ENCODE results near the gene MMP24OS. TPM values are rescaled to one million over a fixed set of nuclear protein-coding genes. Genes with fewer than 3 reads are reported as not detected.
"Not testable (repeated sequence)": the region's sequence is repeated elsewhere in the genome, so short reads cannot be mapped to it uniquely, and the experiment has no call there.

The MMP24OS gene
- total RNA-seq, 1 donor from 2014 or later = 2.9 TPM

DNA sequence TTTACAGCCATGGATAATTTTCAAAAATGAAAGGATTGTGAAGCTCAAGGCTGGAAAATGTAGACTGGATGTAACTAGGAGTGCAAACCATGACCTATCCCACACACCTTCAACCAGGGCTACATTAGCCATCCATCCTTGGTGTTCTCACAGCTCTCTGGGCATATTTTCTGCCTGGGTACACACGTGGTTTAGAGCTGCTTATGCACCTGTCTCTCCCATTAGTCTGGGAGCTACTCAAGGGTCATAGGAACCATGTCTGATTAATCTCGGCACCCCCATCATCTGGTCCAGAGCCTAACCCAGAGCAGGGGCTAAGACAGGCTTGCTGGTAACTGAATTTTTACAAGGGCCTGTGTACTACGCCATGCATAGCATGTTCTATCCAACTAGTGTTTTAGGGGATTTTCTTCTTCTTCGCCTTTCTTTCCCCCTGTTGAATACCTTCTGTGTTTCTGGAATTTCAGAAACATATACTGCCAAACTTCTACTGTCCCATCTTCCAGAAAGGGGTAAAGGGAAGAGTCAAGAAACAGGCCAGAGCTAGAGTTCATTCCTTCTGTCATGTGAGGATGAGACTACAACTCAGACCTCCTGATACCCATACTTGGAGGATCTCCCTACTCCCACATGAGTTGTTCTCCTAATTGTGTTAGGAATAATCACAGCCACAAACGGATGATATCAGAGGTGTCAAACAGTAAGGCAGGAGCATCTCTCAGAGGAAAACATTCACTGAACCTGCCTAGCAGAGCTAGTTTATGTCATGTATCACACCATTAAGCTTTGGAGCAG, 39.7 kb upstream of the MMP24OS start:
- DNase-seq (ENCODE audit: low spot score) = no peak
- H3K4me1 Mint-ChIP-seq = no peaks in the 10 kb centered on the region
- H3K9me3 Mint-ChIP-seq = no peaks in the 10 kb centered on the region
- H3K4me3 Mint-ChIP-seq = no peak overlapping the region
- no peak overlapping the region for H3K27ac Mint-ChIP-seq
- no peak overlapping the region for H3K4me2 ChIP-seq
- no peaks in the 10 kb centered on the region for H3K9me3 ChIP-seq (ENCODE audit: low read depth)
- no peaks in the 10 kb centered on the region for H3K27me3 ChIP-seq
- H3K27ac ChIP-seq = no peak overlapping the region
- no peaks in the 10 kb centered on the region for H3F3A ChIP-seq (ENCODE audit: low read depth)
- TF ChIP-seq, protein P1, sequence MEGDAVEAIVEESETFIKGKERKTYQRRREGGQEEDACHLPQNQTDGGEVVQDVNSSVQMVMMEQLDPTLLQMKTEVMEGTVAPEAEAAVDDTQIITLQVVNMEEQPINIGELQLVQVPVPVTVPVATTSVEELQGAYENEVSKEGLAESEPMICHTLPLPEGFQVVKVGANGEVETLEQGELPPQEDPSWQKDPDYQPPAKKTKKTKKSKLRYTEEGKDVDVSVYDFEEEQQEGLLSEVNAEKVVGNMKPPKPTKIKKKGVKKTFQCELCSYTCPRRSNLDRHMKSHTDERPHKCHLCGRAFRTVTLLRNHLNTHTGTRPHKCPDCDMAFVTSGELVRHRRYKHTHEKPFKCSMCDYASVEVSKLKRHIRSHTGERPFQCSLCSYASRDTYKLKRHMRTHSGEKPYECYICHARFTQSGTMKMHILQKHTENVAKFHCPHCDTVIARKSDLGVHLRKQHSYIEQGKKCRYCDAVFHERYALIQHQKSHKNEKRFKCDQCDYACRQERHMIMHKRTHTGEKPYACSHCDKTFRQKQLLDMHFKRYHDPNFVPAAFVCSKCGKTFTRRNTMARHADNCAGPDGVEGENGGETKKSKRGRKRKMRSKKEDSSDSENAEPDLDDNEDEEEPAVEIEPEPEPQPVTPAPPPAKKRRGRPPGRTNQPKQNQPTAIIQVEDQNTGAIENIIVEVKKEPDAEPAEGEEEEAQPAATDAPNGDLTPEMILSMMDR (IDR thresholded peaks at IDR 0.05) = no peak
- no peak for TF ChIP-seq EZH2phosphoT487 (IDR thresholded peaks at IDR 0.05)
- TF ChIP-seq EZH2 (IDR thresholded peaks at IDR 0.05) = no peak
- H3K4me3 ChIP-seq = no peak overlapping the region
- H2AFZ ChIP-seq (replicated peaks) = no peak overlapping the region
- no peak overlapping the region for H3K9ac ChIP-seq
- peaks cover 2% of the 10 kb centered on the region for H3K36me3 Mint-ChIP-seq
- no peaks in the 10 kb centered on the region for H4K20me1 ChIP-seq (ENCODE audit: low read depth)
- no peaks in the 10 kb centered on the region for H3K27me3 Mint-ChIP-seq (ENCODE audit: insufficient read depth, low read depth)
- no peaks in the 10 kb centered on the region for H3K36me3 ChIP-seq
- H3K79me2 ChIP-seq (ENCODE audit: low read depth) = no peaks in the 10 kb centered on the region
- no peaks in the 10 kb centered on the region for H3K4me1 ChIP-seq

DNA sequence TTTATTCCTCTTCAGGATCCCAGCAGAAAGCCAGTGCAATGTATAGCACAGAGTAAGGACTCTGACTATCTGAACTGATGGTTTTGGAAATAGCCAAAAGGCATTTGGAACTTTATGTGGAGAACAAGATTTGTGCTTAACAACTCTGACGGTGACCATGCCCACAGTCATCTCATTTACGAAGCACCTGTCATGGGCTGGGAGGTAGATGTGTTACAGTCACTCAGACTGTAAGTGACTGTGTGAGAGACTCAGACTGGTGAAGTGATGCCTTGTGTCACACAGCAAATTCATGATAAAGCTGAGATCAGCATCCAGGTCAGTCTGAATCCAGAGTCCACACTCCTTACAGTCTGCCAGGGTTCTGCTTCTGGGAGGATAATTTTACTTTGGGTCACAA, 38.2 kb upstream of the MMP24OS start:
- no peaks in the 10 kb centered on the region for H3K27me3 ChIP-seq
- Mint-ChIP-seq H3K27me3 (ENCODE audit: insufficient read depth, low read depth) (no peaks in the 10 kb centered on the region), H3K9me3 (no peaks in the 10 kb centered on the region), H3K4me3 (no peak overlapping the region), H3K4me1 (no peaks in the 10 kb centered on the region), H3K36me3 (peaks cover 2% of the 10 kb centered on the region), H3K27ac (no peak overlapping the region)
- H2AFZ ChIP-seq (replicated peaks) = no peak overlapping the region
- no peak overlapping the region for H3K4me2 ChIP-seq
- no peak overlapping the region for H3K27ac ChIP-seq
- no peaks in the 10 kb centered on the region for H3K79me2 ChIP-seq (ENCODE audit: low read depth)
- H3F3A ChIP-seq (ENCODE audit: low read depth) = no peaks in the 10 kb centered on the region
- TF ChIP-seq, protein P1 (IDR thresholded peaks at IDR 0.05) = no peak
- TF ChIP-seq EZH2phosphoT487 (IDR thresholded peaks at IDR 0.05) (no peak), EZH2 (IDR thresholded peaks at IDR 0.05) (no peak)
- no peak overlapping the region for H3K4me3 ChIP-seq
- no peaks in the 10 kb centered on the region for H4K20me1 ChIP-seq (ENCODE audit: low read depth)
- no peaks in the 10 kb centered on the region for H3K4me1 ChIP-seq
- H3K36me3 ChIP-seq = no peaks in the 10 kb centered on the region
- no peaks in the 10 kb centered on the region for H3K9me3 ChIP-seq (ENCODE audit: low read depth)
- no peak for DNase-seq (ENCODE audit: low spot score)
- H3K9ac ChIP-seq = no peak overlapping the region

DNA sequence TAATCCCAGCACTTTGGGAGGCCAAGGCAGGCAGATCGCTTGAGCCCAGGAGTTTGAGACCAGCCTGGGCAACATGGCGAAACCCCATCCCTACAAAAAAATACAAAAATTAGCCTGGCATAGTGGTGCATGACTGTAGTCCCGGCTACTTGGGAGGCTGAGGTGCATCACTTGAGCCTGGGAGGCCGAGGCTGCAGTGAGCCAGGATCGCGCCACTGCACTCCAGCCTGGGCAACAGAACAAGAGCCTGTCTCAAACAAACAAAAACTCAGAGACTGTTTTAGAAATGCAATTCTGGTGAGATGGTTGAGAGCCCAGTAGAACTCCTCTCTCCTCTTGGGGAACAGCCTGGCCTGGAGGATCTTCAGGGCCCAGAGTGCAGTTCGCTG, 37.7 kb upstream of the MMP24OS start:
- H2AFZ ChIP-seq (replicated peaks); H3K27me3 ChIP-seq; DNase-seq (ENCODE audit: low spot score); H3K9me3 ChIP-seq (ENCODE audit: low read depth); H3F3A ChIP-seq (ENCODE audit: low read depth); H3K4me3 Mint-ChIP-seq; H3K79me2 ChIP-seq (ENCODE audit: low read depth); H3K27ac ChIP-seq; H3K4me1 Mint-ChIP-seq; H3K36me3 Mint-ChIP-seq; H3K4me2 ChIP-seq; H4K20me1 ChIP-seq (ENCODE audit: low read depth); H3K9me3 Mint-ChIP-seq; H3K9ac ChIP-seq; H3K27ac Mint-ChIP-seq; H3K4me3 ChIP-seq; H3K27me3 Mint-ChIP-seq (ENCODE audit: insufficient read depth, low read depth); H3K4me1 ChIP-seq; H3K36me3 ChIP-seq: not testable (repeated sequence)

DNA sequence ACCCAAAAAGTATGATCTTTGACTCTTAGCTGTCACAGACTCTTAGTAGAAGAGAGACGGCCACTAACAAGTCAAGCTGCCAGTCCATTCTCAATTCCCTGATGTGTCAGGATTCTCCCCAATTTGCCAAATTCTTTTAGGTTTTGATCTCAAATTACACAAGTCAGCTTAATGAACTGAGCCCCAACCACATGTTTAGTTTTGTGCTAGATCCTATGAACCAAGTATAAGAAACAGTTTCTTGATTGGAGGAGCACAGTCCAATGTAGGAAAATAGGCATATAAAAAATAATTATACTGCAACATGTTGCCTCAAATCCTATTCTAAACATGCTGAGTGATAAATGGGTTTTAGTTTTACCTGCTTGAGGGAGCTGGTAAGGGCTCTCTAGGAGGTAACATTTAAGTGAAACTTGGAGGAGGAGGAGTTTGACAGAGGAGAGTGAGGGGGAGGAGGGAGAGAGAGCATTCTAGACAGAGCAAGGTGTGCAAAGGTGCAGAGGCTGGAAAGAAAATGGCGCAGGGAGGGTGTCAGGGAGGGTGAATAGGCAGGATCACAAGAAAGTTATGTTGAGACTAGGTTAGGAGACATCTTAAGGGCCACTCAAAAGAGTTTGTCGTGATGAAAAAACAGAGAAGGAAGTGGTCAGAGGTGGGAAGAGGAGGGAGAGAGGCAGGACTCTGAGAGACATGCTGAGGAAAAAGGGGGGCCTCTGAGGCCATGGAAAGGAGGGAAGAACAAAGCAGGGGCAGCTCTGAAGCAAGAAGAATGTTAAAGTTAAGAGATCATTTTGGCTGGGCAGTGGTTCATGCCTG, 37.1 kb upstream of the MMP24OS start:
- no peak overlapping the region for H3K9ac ChIP-seq
- H4K20me1 ChIP-seq (ENCODE audit: low read depth) = no peaks in the 10 kb centered on the region
- no peak for DNase-seq (ENCODE audit: low spot score)
- H2AFZ ChIP-seq (replicated peaks) = no peak overlapping the region
- no peaks in the 10 kb centered on the region for H3K36me3 ChIP-seq
- no peaks in the 10 kb centered on the region for H3K9me3 Mint-ChIP-seq
- no peaks in the 10 kb centered on the region for H3F3A ChIP-seq (ENCODE audit: low read depth)
- H3K4me1 Mint-ChIP-seq = no peaks in the 10 kb centered on the region
- no peak overlapping the region for H3K4me3 Mint-ChIP-seq
- TF ChIP-seq EZH2phosphoT487 (IDR thresholded peaks at IDR 0.05) = no peak
- TF ChIP-seq, protein P1 (IDR thresholded peaks at IDR 0.05) = no peak
- no peak for TF ChIP-seq EZH2 (IDR thresholded peaks at IDR 0.05)
- H3K27me3 ChIP-seq = no peaks in the 10 kb centered on the region
- peaks cover 4% of the 10 kb centered on the region for H3K36me3 Mint-ChIP-seq
- no peak overlapping the region for H3K4me3 ChIP-seq
- H3K27ac Mint-ChIP-seq = no peak overlapping the region
- H3K79me2 ChIP-seq (ENCODE audit: low read depth) = no peaks in the 10 kb centered on the region
- H3K9me3 ChIP-seq (ENCODE audit: low read depth) = no peaks in the 10 kb centered on the region
- no peaks in the 10 kb centered on the region for H3K27me3 Mint-ChIP-seq (ENCODE audit: insufficient read depth, low read depth)
- no peak overlapping the region for H3K4me2 ChIP-seq
- H3K4me1 ChIP-seq = no peaks in the 10 kb centered on the region
- no peak overlapping the region for H3K27ac ChIP-seq

Data from neural progenitor cell (in vitro differentiated cells).